Psoas muscle (tissue), 8 donors: ENCODE measurements around the gene SCNN1B. TPM values are rescaled to one million over a fixed set of nuclear protein-coding genes. Genes with fewer than 3 reads are reported as not detected.
"Not testable (repeated sequence)": the region's sequence is repeated elsewhere in the genome, so short reads cannot be mapped to it uniquely, and the experiment has no call there.

Experiments used
- ATAC-seq, 4 donors: fragments of 200-7000 bp; cut with Tn5 transposase; one replicate each; pipeline ENCODE4 v1.9.1; 2020; ENCODE audit warnings: moderate library complexity in 3 of 4, mild to moderate bottlenecking in 2 of 4
- DNase-seq, 2 donors: peaks; one replicate each; pipeline ENCODE4 v3.0.0-alpha.2; 2020
- H3K27ac ChIP-seq: fragments of 200-600 bp; one replicate; pipeline ENCODE4 v1.8.0; 2022
- H3K27me3 ChIP-seq, 3 donors: fragments of 200-600 bp in 1 of 3; one replicate each; pipeline versions ENCODE4 v1.6.1 to v1.8.0; 2013 to 2022; ENCODE audit warnings: low read length in 2 of 3, mild to moderate bottlenecking in 2 of 3, moderate library complexity in 1 of 3; ENCODE audit not compliant: insufficient read depth in 3 of 3
- H3K36me3 ChIP-seq, 2 donors: fragments of 200-600 bp in 1 of 2; one replicate each; pipeline versions ENCODE4 v1.6.1 to v1.8.0; 2013 to 2022; ENCODE audit warnings: low read depth in 1 of 2, mild to moderate bottlenecking in 1 of 2, moderate library complexity in 1 of 2; ENCODE audit not compliant: insufficient read depth in 1 of 2
- H3K4me1 ChIP-seq: fragments of 200-600 bp; one replicate; pipeline ENCODE4 v1.8.0; 2022
- H3K4me3 ChIP-seq: fragments of 200-600 bp; one replicate; pipeline ENCODE4 v1.8.0; 2022; ENCODE audit warnings: mild to moderate bottlenecking
- H3K9me3 ChIP-seq: fragments of 200-600 bp; one replicate; pipeline ENCODE4 v1.8.0; 2022
- whole genome bisulfite sequencing, 3 donors: extraction: QIAGEN DNeasy Blood & Tissue Kit; methylation state at CpG; one replicate each; pipeline versions ENCODE4 v1.1.6 to v1.1.7; 2013; 5-methylcytosine and 5-hydroxymethylcytosine counted together
- intact Hi-C, 2 donors: fragments of 100-400 bp; cut with DNase I; formaldehyde crosslinking; loops; one replicate each; pipeline versions ENCODE4 v1.11.0 to v1.14.2; 2022
- long read RNA-seq, 2 donors: library from polyadenylated mRNA; unstranded; transcript quantifications; one replicate each; pipeline ENCODE4 v2.0.0, GENCODE V29; 2021
- polyA plus RNA-seq, 3 donors: library from polyadenylated mRNA; stranded (reverse); fragments of 200-250 nt; gene quantifications; one replicate each; pipeline ENCODE4 v1.2.3, GENCODE V29; 2013
- total RNA-seq, 4 donors: library from RNA; stranded (reverse); fragmentation: NEBNext Ultra II Directional in 2 of 4; extraction: Animal tissue kit (Norgen Biotek cat#: 25700) in 2 of 4; gene quantifications; one replicate each; pipeline versions ENCODE4 v1.2.1 to v1.2.4, GENCODE V29; 2021 to 2023
- TF ChIP-seq, protein P1 (sequence below): fragments of 200-600 bp; IDR thresholded peaks from one replicate; pipeline ENCODE4 v1.8.0; 2022; ENCODE audit warnings: antibody characterized with exemption
- donor health status: healthy with polysubstance abuse.
- donor health status: DM: no; HTN: no; CAD: no; lungs with moderate emphysema.
- donor health status: Bipolar disorder and iron deficiency.
- donor health status: healthy.
- donor health status: DM: yes; HTN: yes; CAD: no.
- donor health status: DM: no; HTN: no; CAD: no.
- donor health status: DM: no; HTN: no; CAD: no.
- donor health status: DM: yes; HTN: yes; CAD: no.

The SCNN1B gene, protein sequence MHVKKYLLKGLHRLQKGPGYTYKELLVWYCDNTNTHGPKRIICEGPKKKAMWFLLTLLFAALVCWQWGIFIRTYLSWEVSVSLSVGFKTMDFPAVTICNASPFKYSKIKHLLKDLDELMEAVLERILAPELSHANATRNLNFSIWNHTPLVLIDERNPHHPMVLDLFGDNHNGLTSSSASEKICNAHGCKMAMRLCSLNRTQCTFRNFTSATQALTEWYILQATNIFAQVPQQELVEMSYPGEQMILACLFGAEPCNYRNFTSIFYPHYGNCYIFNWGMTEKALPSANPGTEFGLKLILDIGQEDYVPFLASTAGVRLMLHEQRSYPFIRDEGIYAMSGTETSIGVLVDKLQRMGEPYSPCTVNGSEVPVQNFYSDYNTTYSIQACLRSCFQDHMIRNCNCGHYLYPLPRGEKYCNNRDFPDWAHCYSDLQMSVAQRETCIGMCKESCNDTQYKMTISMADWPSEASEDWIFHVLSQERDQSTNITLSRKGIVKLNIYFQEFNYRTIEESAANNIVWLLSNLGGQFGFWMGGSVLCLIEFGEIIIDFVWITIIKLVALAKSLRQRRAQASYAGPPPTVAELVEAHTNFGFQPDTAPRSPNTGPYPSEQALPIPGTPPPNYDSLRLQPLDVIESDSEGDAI
- total RNA-seq: under 1 TPM; 0.16 to 0.67 (median 0.41) TPM
- under 1 TPM; 0.10 to 0.76 (median 0.51) TPM for polyA plus RNA-seq
- long read RNA-seq, donor 1: 0 reads
- long read RNA-seq, donor 2, partial matches to known transcripts: 0 of 1 reads
- long read RNA-seq, donor 2, other reads (novel, unspliced or antisense): 0 of 1 reads

DNA sequence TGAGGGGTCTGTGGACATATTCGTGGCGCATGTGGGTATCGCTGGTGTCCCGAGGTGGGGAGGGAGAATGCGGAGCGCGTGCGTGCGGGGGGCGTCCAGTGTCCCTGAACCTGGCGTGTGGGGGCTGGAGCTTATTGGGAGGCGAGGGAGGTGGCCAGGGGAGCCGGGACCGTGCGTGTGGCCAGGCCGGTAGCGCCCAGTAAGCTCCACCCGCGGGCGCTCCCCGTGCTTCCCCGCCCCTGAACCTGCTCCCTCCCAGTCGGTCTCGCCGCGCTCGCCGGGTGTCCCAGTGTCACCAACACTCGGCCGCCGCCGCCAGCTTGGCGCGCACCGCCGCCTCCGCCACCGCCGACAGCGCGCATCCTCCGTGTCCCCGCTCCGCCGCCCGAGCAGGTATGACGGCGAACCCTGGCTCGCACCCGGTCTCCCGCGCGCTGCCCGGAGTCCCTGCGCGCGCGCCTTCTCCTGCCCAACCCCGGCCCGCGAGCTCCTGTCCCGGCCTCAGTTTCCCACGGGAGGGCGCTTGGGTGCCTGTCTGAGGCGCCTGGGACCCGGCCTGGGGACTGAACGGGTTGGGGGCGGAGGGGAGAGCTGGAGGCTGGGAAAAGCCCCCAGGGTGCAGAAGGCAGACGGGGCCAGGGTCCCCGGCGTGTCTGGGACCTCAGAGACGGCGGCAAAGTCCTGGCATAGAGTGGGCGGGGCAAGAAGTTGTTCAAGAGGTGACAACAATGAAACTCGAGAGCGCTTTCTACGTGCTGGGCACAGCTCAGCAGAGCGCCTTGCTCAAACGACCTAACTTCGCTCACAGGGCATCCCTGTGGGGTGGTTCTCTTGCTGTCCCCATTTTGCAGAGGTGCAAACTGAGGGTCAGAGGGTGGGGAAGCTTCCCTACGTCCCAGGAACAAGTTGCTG, at the start of gene SCNN1B:
TSS of gene SCNN1B (plus strand) at position 258 of the 912 bp plus-strand sequence. CDS start 46,298 bp downstream, outside the sequence.
- DNase-seq (no peak), ATAC-seq (no peak)
- peak within 1 kb of the TSS; percentile 46 for H3K4me3 ChIP-seq
- H3K36me3 ChIP-seq: no peaks in the 10 kb centered on the region
- peaks cover 0 to 34% (median 12%) of the 10 kb centered on the region in 3 donors for H3K27me3 ChIP-seq
- no peaks in the 10 kb centered on the region for H3K4me1 ChIP-seq
- WGBS, 3 donors: 1 to 3% (median 1%) methylated on average over 54 to 81 of the region's 81 CpGs
- H3K27ac ChIP-seq: no peak within 1 kb of the TSS
- peaks cover 4% of the 10 kb centered on the region for H3K9me3 ChIP-seq
- intact Hi-C loops: loop anchor here in 1 of 2 donors (10.0 kb wide), 1 partner anchor 52 kb away; no protein-coding TSS in a partner anchor
- TF ChIP-seq, protein P1, sequence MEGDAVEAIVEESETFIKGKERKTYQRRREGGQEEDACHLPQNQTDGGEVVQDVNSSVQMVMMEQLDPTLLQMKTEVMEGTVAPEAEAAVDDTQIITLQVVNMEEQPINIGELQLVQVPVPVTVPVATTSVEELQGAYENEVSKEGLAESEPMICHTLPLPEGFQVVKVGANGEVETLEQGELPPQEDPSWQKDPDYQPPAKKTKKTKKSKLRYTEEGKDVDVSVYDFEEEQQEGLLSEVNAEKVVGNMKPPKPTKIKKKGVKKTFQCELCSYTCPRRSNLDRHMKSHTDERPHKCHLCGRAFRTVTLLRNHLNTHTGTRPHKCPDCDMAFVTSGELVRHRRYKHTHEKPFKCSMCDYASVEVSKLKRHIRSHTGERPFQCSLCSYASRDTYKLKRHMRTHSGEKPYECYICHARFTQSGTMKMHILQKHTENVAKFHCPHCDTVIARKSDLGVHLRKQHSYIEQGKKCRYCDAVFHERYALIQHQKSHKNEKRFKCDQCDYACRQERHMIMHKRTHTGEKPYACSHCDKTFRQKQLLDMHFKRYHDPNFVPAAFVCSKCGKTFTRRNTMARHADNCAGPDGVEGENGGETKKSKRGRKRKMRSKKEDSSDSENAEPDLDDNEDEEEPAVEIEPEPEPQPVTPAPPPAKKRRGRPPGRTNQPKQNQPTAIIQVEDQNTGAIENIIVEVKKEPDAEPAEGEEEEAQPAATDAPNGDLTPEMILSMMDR: no peak

DNA sequence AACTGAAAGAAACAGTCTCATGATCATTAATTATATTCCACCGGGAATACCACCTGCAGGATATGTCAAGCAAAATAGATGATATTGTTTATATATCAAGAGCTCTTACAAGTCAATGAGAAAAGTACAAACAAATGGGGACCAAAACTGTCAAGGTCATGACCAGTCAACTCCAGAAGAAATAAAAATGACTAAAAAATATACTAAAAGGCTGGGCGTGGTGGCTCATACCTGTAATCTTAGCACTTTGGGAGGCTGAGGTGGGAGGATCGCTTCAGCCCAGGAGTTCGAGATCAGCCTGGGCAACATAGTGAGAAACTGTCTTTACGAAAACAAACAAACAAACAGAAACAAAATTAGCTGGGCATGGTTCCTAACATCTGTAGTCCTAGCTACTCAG, 49.8 kb upstream of the SCNN1B start:
- TF ChIP-seq, protein P1: no peak
- Histone ChIP-seq H3K27ac (no peak overlapping the region), H3K4me1 (no peaks in the 10 kb centered on the region), H3K9me3 (no peaks in the 10 kb centered on the region), H3K36me3 (no peaks in the 10 kb centered on the region), H3K4me3 (no peak overlapping the region), H3K27me3 (peaks cover 0 to 4% (median 0%) of the 10 kb centered on the region in 3 donors)
- DNase-seq: no peak
- ATAC-seq: no peak
- 87 to 95% (median 92%) methylated on average over 5 of the region's 5 CpGs for WGBS, 3 donors
- intact Hi-C loops: no loop called here

DNA sequence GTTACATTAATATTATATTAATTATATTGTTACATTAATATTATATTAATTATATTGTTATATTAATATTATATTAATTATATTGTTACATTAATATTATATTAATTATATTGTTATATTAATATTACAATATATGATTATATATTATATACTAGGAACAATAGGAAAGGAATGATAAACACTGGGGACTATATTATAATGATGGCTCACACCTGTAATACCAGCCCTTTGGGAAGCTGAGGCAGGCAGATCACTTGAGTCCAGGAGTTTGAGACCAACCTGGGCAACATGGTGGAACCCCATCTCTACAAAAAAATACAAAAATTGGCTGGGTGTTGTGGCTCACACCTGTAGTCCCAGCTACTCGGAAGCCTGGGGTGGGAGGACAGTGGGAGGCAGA, 48.5 kb upstream of the SCNN1B start:
- H3K27ac ChIP-seq, DNase-seq, ATAC-seq, H3K4me3 ChIP-seq, intact Hi-C loops, H3K27me3 ChIP-seq, H3K9me3 ChIP-seq, H3K4me1 ChIP-seq, H3K36me3 ChIP-seq: not testable (repeated sequence)
- WGBS, 3 donors: 49 to 74% (median 72%) methylated on average over 1 of the region's 1 CpG

- no peaks in the 10 kb centered on the region for H3K4me1 ChIP-seq
- ATAC-seq: no peak
- no peaks in the 10 kb centered on the region for H3K9me3 ChIP-seq
- H3K4me3 ChIP-seq: no peak overlapping the region
- TF ChIP-seq, protein P1: no peak
- intact Hi-C loops: no loop called here
- DNase-seq: no peak
- 45 to 50% (median 47%) methylated on average over 4 of the region's 4 CpGs for WGBS, 3 donors
- H3K27me3 ChIP-seq: peaks cover 0 to 4% (median 0%) of the 10 kb centered on the region in 3 donors
- no peak overlapping the region for H3K27ac ChIP-seq
- no peaks in the 10 kb centered on the region for H3K36me3 ChIP-seq
These were observed 47.8 kb upstream of the SCNN1B start for GRCh38 chr16:23254338-23254737.
